ENCODE results near the gene SEMA5A.
A peak's percentile ranks its signal among the peaks of the same experiment; 100 is the strongest.

Gene SEMA5A

GRCh38 chr5:9392625-9393024 lies 153.2 kb downstream of the SEMA5A start:
- no peak for DNase-seq (ENCODE audit: low read depth)
- no peak for TF ChIP-seq CTCF (conservative IDR thresholded peaks at IDR 0.05; ENCODE audit: control insufficient read depth, insufficient read depth, low read depth, low read length)
- H3K4me3 ChIP-seq (ENCODE audit: control insufficient read depth, low read depth, low read length) = no peak overlapping the region

GRCh38 chr5:9391080-9391479 lies 154.8 kb downstream of the SEMA5A start:
- no peak for TF ChIP-seq CTCF (conservative IDR thresholded peaks at IDR 0.05; ENCODE audit: control insufficient read depth, insufficient read depth, low read depth, low read length)
- no peak for DNase-seq (ENCODE audit: low read depth)
- no peak overlapping the region for H3K4me3 ChIP-seq (ENCODE audit: control insufficient read depth, low read depth, low read length)

GRCh38 chr5:9390113-9390512 lies 155.8 kb downstream of the SEMA5A start:
- TF ChIP-seq CTCF (conservative IDR thresholded peaks at IDR 0.05; ENCODE audit: control insufficient read depth, insufficient read depth, low read depth, low read length) = no peak
- H3K4me3 ChIP-seq (ENCODE audit: control insufficient read depth, low read depth, low read length) = no peak overlapping the region
- DNase-seq (ENCODE audit: low read depth) = no peak

GRCh38 chr5:9388941-9389674 lies 156.8 kb downstream of the SEMA5A start:
- no peak overlapping the region for H3K4me3 ChIP-seq (ENCODE audit: control insufficient read depth, low read depth, low read length)
- no peak for TF ChIP-seq CTCF (conservative IDR thresholded peaks at IDR 0.05; ENCODE audit: control insufficient read depth, insufficient read depth, low read depth, low read length)
- DNase-seq (ENCODE audit: low read depth) = no peak

- TF ChIP-seq CTCF (conservative IDR thresholded peaks at IDR 0.05; ENCODE audit: control insufficient read depth, insufficient read depth, low read depth, low read length) = peak; percentile 9
- DNase-seq (ENCODE audit: low read depth) = no peak
Observed at GRCh38 chr5:9387879-9388278, 158.0 kb downstream of the SEMA5A start.

GRCh38 chr5:9386945-9387344 lies 158.9 kb downstream of the SEMA5A start:
- no peak for DNase-seq (ENCODE audit: low read depth)
- TF ChIP-seq CTCF (conservative IDR thresholded peaks at IDR 0.05; ENCODE audit: control insufficient read depth, insufficient read depth, low read depth, low read length) = no peak
- no peak overlapping the region for H3K4me3 ChIP-seq (ENCODE audit: control insufficient read depth, low read depth, low read length)

More at GRCh38 chr5:9387879-9388278, 158.0 kb downstream of the SEMA5A start:
- no peak overlapping the region for H3K4me3 ChIP-seq (ENCODE audit: control insufficient read depth, low read depth, low read length)

All from fibroblast of mammary gland (primary cell).